Neuronal stem cell (in vitro differentiated cells): Measurements from ENCODE around the gene CALHM1. TPM values are rescaled to one million over a fixed set of nuclear protein-coding genes. Genes with fewer than 3 reads are reported as not detected.

Experiments used
- DNase-seq: peaks from one replicate; pipeline ENCODE4 v3.0.0-alpha.2; 2013; ENCODE audit warnings: low spot score
- H2AFZ ChIP-seq: one replicate; pipeline ENCODE4 v1.6.1; 2013; ENCODE audit warnings: mild to moderate bottlenecking, low read length, inconsistent platforms
- H2AK5ac ChIP-seq: 2 replicates; pipeline ENCODE4 v1.6.1; 2013; ENCODE audit warnings: low read depth, mild to moderate bottlenecking, inconsistent platforms, low read length, moderate library complexity, mixed read lengths
- H2BK120ac ChIP-seq: 2 replicates; pipeline ENCODE4 v1.6.1; 2013; ENCODE audit warnings: low read depth, mild to moderate bottlenecking, inconsistent platforms, low read length, moderate library complexity, mixed read lengths
- H2BK12ac ChIP-seq: one replicate; pipeline ENCODE4 v1.6.1; 2013; ENCODE audit warnings: low read length, inconsistent platforms
- H2BK15ac ChIP-seq: 2 replicates; pipeline ENCODE4 v1.6.1; 2013; ENCODE audit warnings: mild to moderate bottlenecking, low read length, inconsistent platforms, mixed read lengths
- H2BK5ac ChIP-seq: one replicate; pipeline ENCODE4 v1.6.1; 2013; ENCODE audit warnings: inconsistent platforms, mild to moderate bottlenecking, low read length, moderate library complexity
- H3K14ac ChIP-seq: one replicate; pipeline ENCODE4 v1.6.1; 2013; ENCODE audit warnings: low read length, inconsistent platforms
- H3K18ac ChIP-seq: 2 replicates; pipeline ENCODE4 v1.6.1; 2013; ENCODE audit warnings: low read length, inconsistent platforms
- H3K23ac ChIP-seq: 2 replicates; pipeline ENCODE4 v1.6.1; 2013; ENCODE audit warnings: low read depth, mild to moderate bottlenecking, mixed read lengths, low read length, inconsistent platforms; ENCODE audit not compliant: poor library complexity
- H3K27ac ChIP-seq: replicated peaks from 3 replicates; pipeline ENCODE4 v1.5.1; 2013; ENCODE audit warnings: low read length, inconsistent platforms
- H3K27me3 ChIP-seq, 3 experiments: 2 replicates each; pipeline ENCODE4 v1.6.1; 2013; ENCODE audit warnings: low read length in 3 of 3, mild to moderate bottlenecking in 2 of 3, inconsistent platforms in 1 of 3, low read depth in 1 of 3, mixed read lengths in 1 of 3, moderate library complexity in 1 of 3; ENCODE audit not compliant: control insufficient read depth in 3 of 3, insufficient read depth in 3 of 3
- H3K36me3 ChIP-seq, 2 donors: replicated peaks in 1 of 2; 2 replicates each; pipeline ENCODE4 v1.6.1; 2013; ENCODE audit warnings: low read length in 2 of 2; ENCODE audit not compliant: control insufficient read depth in 2 of 2, insufficient read depth in 2 of 2
- H3K4ac ChIP-seq: 2 replicates; pipeline ENCODE4 v1.6.1; 2013; ENCODE audit warnings: inconsistent platforms, mild to moderate bottlenecking, low read length, moderate library complexity
- H3K4me1 ChIP-seq, 2 donors: 1 replicate in 1 of 2; 2 replicates in 1 of 2; pipeline ENCODE4 v1.6.1; 2013; ENCODE audit warnings: low read length in 2 of 2, low read depth in 1 of 2; ENCODE audit not compliant: control insufficient read depth in 2 of 2, insufficient read depth in 1 of 2
- H3K4me2 ChIP-seq: one replicate; pipeline ENCODE4 v1.6.1; 2013; ENCODE audit warnings: mild to moderate bottlenecking, low read length, inconsistent platforms; ENCODE audit not compliant: insufficient read depth, poor library complexity, severe bottlenecking
- H3K4me3 ChIP-seq, 2 donors: 2 replicates each; pipeline ENCODE4 v1.5.1; 2013; ENCODE audit warnings: low read length in 2 of 2, mild to moderate bottlenecking in 2 of 2, inconsistent platforms in 1 of 2, moderate library complexity in 1 of 2
- H3K79me1 ChIP-seq: one replicate; pipeline ENCODE4 v1.6.1; 2013; ENCODE audit warnings: low read depth, mild to moderate bottlenecking, inconsistent platforms, low read length, moderate library complexity
- H3K9ac ChIP-seq: one replicate; pipeline ENCODE4 v1.6.1; 2013; ENCODE audit warnings: mild to moderate bottlenecking, low read depth, low read length, inconsistent platforms; ENCODE audit not compliant: poor library complexity
- H3K9me3 ChIP-seq, 2 donors: replicated peaks in 1 of 2; 2 replicates each; pipeline versions ENCODE3 to v1.6.1; 2013; ENCODE audit warnings: low read length in 2 of 2, mild to moderate bottlenecking in 2 of 2, inconsistent platforms in 1 of 2, low read depth in 1 of 2, mixed read lengths in 1 of 2, moderate library complexity in 1 of 2; ENCODE audit not compliant: control insufficient read depth in 2 of 2, insufficient read depth in 1 of 2
- H4K8ac ChIP-seq: one replicate; pipeline ENCODE4 v1.6.1; 2013; ENCODE audit warnings: low read depth, mild to moderate bottlenecking, inconsistent platforms, low read length, moderate library complexity
- H4K91ac ChIP-seq: one replicate; pipeline ENCODE4 v1.6.1; 2013; ENCODE audit warnings: low read length, low read depth, mild to moderate bottlenecking, inconsistent platforms; ENCODE audit not compliant: poor library complexity
- WGBS, 2 donors: extraction: QIAGEN DNeasy Blood & Tissue Kit; methylation state at CpG; one replicate each; pipeline ENCODE4 v1.1.7; 2013; ENCODE audit warnings: missing lambda C conversion rate in 2 of 2, mixed read lengths in 1 of 2; ENCODE audit not compliant: insufficient read length in 2 of 2, insufficient replicate concordance in 1 of 2; ENCODE audit errors: extremely low coverage in 2 of 2; 5-methylcytosine and 5-hydroxymethylcytosine counted together
- polyA plus RNA-seq, 2 experiments: library from polyadenylated mRNA; stranded (reverse); fragments of 200-250 nt; gene quantifications; one replicate each; pipeline ENCODE4 v1.2.3, GENCODE V29; 2013

CALHM1 gene
- polyA plus RNA-seq (2013, experiment 1 of 2) = 0.06 TPM
- polyA plus RNA-seq (2013, experiment 2 of 2) = 0.04 TPM

- Histone ChIP-seq H3K14ac (peak within 1 kb of the TSS; percentile 94), H3K27me3 (no peaks in the 10 kb centered on the region), H2BK120ac (no peak within 1 kb of the TSS), H3K9me3 (no peaks in the 10 kb centered on the region), H3K27ac (no peak within 1 kb of the TSS), H2BK12ac (peak within 1 kb of the TSS; percentile 93), H2BK5ac (peak within 1 kb of the TSS; percentile 29), H3K4ac (peak within 1 kb of the TSS; percentile 69), H2AFZ (peak within 1 kb of the TSS; percentile 86), H3K4me1 (peaks cover 9 to 10% of the 10 kb centered on the region in 2 donors), H2BK15ac (no peak within 1 kb of the TSS), H3K79me1 (no peaks in the 10 kb centered on the region), H4K8ac (peak within 1 kb of the TSS; percentile 56), H3K36me3 (no peaks in the 10 kb centered on the region), H3K4me2 (no peak within 1 kb of the TSS), H4K91ac (peak within 1 kb of the TSS; percentile 35), H3K18ac (peak within 1 kb of the TSS; percentile 84), H3K23ac (peak within 1 kb of the TSS; percentile 35), H3K9ac (peak within 1 kb of the TSS; percentile 45), H2AK5ac (peak within 1 kb of the TSS; percentile 60), H3K4me3 (peak within 1 kb of the TSS in 1 of 2 donors; percentile 54)
- no peak for DNase-seq
- WGBS, 2 donors = no CpG with 5 or more reads among the region's 9 CpGs
Observed at GRCh38 chr10:103458720-103459119, at the start of gene CALHM1. Gene CALHM1 (minus strand): TSS chr10:103458900. CDS start chr10:103458751, 149 bp downstream.

GRCh38 chr10:103507235-103508191, 48.8 kb upstream of the CALHM1 start:
- peak overlapping the region; percentile 65 for H3K18ac ChIP-seq
- H3K4me2 ChIP-seq = no peak overlapping the region
- no peaks in the 10 kb centered on the region for H3K79me1 ChIP-seq
- H4K8ac ChIP-seq = no peak overlapping the region
- no peak overlapping the region for H2AFZ ChIP-seq
- H4K91ac ChIP-seq = no peak overlapping the region
- H3K14ac ChIP-seq = peak overlapping the region; percentile 77
- H3K23ac ChIP-seq = no peak overlapping the region
- no peak overlapping the region for H2BK5ac ChIP-seq
- DNase-seq = no peak
- peaks cover 0 to 10% (median 0%) of the 10 kb centered on the region in 3 experiments for H3K27me3 ChIP-seq
- peak overlapping the region; percentile 39 for H2BK15ac ChIP-seq
- WGBS, 2 donors = no CpG with 5 or more reads among the region's 10 CpGs
- peak overlapping the region; percentile 85 for H3K4ac ChIP-seq
- peak overlapping the region; percentile 50 for H2BK120ac ChIP-seq
- no peak overlapping the region for H3K4me3 ChIP-seq
- H3K4me1 ChIP-seq = peaks cover 0 to 9% of the 10 kb centered on the region in 2 donors
- H3K27ac ChIP-seq = no peak overlapping the region
- H3K36me3 ChIP-seq = no peaks in the 10 kb centered on the region
- H3K9ac ChIP-seq = no peak overlapping the region
- peak overlapping the region; percentile 69 for H2AK5ac ChIP-seq
- H2BK12ac ChIP-seq = no peak overlapping the region
- no peaks in the 10 kb centered on the region for H3K9me3 ChIP-seq

- H3K79me1 ChIP-seq = no peaks in the 10 kb centered on the region
- no peak overlapping the region for H2AFZ ChIP-seq
- no peak overlapping the region for H4K91ac ChIP-seq
- no peak overlapping the region for H3K23ac ChIP-seq
- no peak overlapping the region for H2BK5ac ChIP-seq
- peaks cover 0 to 10% of the 10 kb centered on the region in 2 donors for H3K4me1 ChIP-seq
- DNase-seq = no peak
- H3K14ac ChIP-seq = no peak overlapping the region
- H2BK12ac ChIP-seq = no peak overlapping the region
- peaks cover 0 to 10% (median 0%) of the 10 kb centered on the region in 3 experiments for H3K27me3 ChIP-seq
- no peak overlapping the region for H2AK5ac ChIP-seq
- no peak overlapping the region for H3K9ac ChIP-seq
- H3K4me2 ChIP-seq = no peak overlapping the region
- no peak overlapping the region for H3K4ac ChIP-seq
- H4K8ac ChIP-seq = peak overlapping the region; percentile 72
- H3K4me3 ChIP-seq = no peak overlapping the region
- H3K9me3 ChIP-seq = no peaks in the 10 kb centered on the region
- H2BK15ac ChIP-seq = no peak overlapping the region
- no peak overlapping the region for H3K27ac ChIP-seq
- no peak overlapping the region for H3K18ac ChIP-seq
- no peaks in the 10 kb centered on the region for H3K36me3 ChIP-seq
- no peak overlapping the region for H2BK120ac ChIP-seq
- WGBS, 2 donors = no CpG with 5 or more reads among the region's 4 CpGs
Observed at GRCh38 chr10:103506061-103506460, 47.4 kb upstream of the CALHM1 start.

GRCh38 chr10:103504181-103504783, 45.6 kb upstream of the CALHM1 start:
- no peaks in the 10 kb centered on the region for H3K36me3 ChIP-seq
- H3K14ac ChIP-seq = no peak overlapping the region
- H3K18ac ChIP-seq = no peak overlapping the region
- WGBS, 2 donors = no CpG with 5 or more reads among the region's 10 CpGs
- no peak overlapping the region for H3K27ac ChIP-seq
- no peaks in the 10 kb centered on the region for H3K9me3 ChIP-seq
- no peak overlapping the region for H3K9ac ChIP-seq
- H3K4me1 ChIP-seq = peaks cover 9 to 17% of the 10 kb centered on the region in 2 donors
- H3K23ac ChIP-seq = no peak overlapping the region
- no peak overlapping the region for H3K4me2 ChIP-seq
- no peak overlapping the region for H4K8ac ChIP-seq
- H2BK15ac ChIP-seq = no peak overlapping the region
- no peak overlapping the region for H3K4ac ChIP-seq
- no peak overlapping the region for H2AK5ac ChIP-seq
- H2BK120ac ChIP-seq = no peak overlapping the region
- H2BK5ac ChIP-seq = no peak overlapping the region
- no peak overlapping the region for H4K91ac ChIP-seq
- no peak for DNase-seq
- H3K27me3 ChIP-seq = peaks cover 0 to 21% (median 0%) of the 10 kb centered on the region in 3 experiments
- H2BK12ac ChIP-seq = no peak overlapping the region
- H3K4me3 ChIP-seq = no peak overlapping the region
- H3K79me1 ChIP-seq = no peaks in the 10 kb centered on the region
- no peak overlapping the region for H2AFZ ChIP-seq
